Measurements from ENCODE around the gene RGS12.

The RGS12 gene

GRCh38 chr4:3292571-3293400, at the start of gene RGS12:
RGS12 (plus strand) TSS chr4:3293021; CDS start chr4:3316171, 23,150 bp downstream.
- peak; percentile 82 for DNase-seq

DNA sequence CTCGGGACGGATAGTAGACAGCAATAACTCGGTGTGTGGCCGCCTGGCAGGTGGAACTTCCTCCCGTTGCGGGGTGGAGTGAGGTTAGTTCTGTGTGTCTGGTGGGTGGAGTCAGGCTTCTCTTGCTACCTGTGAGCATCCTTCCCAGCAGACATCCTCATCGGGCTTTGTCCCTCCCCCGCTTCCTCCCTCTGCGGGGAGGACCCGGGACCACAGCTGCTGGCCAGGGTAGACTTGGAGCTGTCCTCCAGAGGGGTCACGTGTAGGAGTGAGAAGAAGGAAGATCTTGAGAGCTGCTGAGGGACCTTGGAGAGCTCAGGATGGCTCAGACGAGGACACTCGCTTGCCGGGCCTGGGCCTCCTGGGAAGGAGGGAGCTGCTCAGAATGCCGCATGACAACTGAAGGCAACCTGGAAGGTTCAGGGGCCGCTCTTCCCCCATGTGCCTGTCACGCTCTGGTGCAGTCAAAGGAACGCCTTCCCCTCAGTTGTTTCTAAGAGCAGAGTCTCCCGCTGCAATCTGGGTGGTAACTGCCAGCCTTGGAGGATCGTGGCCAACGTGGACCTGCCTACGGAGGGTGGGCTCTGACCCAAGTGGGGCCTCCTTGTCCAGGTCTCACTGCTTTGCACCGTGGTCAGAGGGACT, 49.6 kb upstream of the RGS12 start:
- no peak for DNase-seq

GRCh38 chr4:3244002-3244401, 48.8 kb upstream of the RGS12 start:
- no peak for DNase-seq

- DNase-seq = no peak
These were observed 48.1 kb upstream of the RGS12 start for GRCh38 chr4:3244747-3245146.

DNA sequence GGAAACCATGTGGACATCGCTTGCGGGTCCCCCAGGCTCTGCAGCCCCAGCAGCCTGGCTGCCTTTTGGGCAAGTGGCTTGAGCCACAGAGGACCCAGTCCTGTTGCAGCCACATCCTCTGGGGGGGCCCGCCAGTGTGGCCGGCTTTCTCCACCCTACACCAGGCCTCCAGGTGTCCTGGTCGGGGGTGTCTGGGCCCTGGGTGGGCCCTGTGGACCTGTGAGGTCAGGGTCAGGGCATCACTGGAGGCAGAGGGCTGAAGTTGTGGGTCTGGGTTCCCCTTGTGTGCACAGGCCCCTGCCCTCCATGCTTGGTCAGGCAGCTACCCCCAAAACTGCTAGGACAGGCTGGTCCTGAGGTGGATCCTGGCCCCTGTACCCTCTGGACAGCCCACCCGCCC, 47.1 kb upstream of the RGS12 start:
- DNase-seq = no peak

DNA sequence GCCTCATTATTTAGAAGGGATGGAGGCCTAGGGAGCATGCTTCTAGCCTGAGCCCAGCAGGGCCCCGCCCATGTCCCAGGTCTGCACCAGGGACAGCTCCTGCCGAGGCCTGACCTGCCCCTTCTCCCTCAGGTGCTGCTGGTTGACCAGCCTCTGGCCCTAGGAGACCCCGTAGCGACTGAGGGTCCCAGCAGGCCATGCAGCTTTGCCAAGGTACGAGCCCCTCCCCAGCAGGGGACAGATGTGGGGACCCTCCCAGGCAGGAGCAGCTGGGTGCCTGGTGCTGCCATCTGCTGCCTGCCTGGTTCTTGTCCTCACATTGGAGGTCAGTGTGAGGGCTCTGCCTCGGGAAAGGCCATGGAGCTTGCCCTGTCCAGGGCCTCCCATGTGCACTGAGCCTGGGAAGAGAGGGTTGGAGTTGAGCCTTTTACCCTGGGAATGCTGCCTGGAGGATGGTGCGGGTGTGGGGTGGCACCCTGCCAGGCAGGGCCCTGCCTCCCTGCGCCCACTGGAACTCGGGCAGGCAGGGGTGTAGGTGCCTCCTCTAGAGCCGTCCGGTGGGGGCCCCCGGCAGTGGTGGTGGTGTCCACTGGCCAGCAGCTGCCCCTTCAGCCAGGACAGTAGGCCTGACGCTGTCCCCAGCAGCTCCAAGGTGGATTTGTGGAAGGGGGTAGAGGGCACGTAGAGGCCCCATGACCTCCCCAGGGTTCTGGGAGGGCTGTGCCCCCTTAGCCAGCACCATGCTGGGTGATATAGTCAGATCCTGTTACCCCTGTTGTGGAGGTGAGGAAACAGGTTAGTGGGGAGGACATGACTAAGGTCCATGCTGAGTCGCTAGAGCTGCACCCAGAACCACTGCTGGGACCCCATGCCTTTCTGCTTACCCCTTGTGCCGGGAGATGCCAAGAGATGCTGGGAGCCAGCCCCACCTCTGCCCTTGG, 46.1 kb upstream of the RGS12 start:
- DNase-seq = no peak

DNA sequence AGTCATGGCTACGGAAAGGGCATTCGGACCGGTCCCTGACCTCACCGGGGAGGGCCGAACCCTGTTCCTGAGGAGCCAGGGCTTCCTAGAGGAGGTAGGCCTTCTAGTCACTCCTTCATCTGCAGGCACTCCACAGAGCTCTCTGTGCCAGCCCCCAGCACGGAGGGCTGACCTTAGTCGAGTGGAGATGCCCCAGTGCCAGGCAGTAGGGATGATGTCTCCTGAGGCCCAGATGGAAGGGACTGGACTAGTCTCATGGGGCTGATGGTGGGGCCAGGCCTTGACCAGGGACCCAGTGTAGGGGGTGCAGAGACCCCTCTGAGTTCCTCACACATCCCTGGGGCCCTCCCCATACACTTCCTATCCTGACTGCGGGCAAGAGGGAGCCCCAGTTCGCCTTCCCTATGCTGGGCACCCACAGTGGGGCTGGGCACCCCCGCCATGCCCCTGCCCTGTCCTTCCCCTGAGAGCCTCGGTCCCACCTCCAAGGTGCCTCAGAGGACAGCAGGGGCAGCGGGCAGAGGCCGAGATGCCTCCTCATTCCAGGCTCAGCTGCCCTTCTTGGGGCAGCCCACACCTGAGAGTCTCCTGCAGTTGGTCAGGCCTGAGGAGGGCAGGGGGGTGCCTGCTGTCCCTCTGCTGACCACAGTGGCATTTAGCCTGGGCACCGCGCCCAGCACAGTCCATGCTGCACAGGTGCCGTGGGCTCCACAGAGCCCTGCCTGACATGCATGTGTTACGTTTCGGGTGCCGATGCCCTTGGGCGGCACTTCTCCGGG, 45.2 kb upstream of the RGS12 start:
- no peak for DNase-seq

GRCh38 chr4:3248178-3248480, 44.7 kb upstream of the RGS12 start:
- no peak for DNase-seq

- no peak for DNase-seq
These were observed 43.8 kb upstream of the RGS12 start, which contains the start of gene MSANTD1 for GRCh38 chr4:3248811-3249661. MSANTD1 (plus strand) TSS chr4:3249159; CDS start chr4:3249223, 64 bp downstream.

DNA sequence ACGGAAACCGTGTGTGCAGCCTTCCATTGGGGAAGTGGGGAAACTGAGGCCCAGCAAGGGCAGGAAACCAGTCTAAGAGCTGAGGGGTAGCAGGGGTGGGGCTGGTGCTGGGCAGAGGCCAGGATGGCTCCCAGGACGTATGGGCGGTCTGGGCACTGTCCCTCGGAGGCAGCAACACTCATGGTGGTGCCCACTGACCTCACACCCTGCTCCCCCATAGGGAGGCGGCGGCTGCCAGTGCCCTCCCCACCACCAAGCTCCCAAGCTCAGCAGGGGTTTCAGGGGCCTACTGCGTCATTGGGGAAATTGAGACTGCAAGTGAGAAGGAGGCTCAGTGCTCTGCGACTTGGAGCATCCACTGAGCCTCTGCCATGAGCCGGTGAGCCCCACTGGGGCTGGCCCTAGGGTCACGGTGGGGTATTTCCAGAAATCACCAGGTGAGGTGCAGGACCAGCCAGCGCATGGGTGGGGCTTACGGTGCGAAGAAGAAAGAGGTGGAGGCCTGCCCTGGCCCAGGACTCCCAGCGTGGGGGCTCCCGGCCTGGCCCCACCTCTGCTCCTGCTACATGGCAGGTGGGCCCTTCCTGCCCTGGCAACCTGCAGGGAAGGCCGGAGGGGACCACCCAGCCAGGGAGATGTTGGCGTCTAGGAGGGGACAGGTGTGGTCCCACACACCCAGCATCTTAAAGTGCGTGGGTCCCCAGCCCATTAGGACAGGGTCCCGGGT, 42.9 kb upstream of the RGS12 start:
- DNase-seq = no peak

GRCh38 chr4:3250438-3250955, 42.3 kb upstream of the RGS12 start:
- no peak for DNase-seq

GRCh38 chr4:3250956-3251690, 41.7 kb upstream of the RGS12 start:
- no peak for DNase-seq

DNA sequence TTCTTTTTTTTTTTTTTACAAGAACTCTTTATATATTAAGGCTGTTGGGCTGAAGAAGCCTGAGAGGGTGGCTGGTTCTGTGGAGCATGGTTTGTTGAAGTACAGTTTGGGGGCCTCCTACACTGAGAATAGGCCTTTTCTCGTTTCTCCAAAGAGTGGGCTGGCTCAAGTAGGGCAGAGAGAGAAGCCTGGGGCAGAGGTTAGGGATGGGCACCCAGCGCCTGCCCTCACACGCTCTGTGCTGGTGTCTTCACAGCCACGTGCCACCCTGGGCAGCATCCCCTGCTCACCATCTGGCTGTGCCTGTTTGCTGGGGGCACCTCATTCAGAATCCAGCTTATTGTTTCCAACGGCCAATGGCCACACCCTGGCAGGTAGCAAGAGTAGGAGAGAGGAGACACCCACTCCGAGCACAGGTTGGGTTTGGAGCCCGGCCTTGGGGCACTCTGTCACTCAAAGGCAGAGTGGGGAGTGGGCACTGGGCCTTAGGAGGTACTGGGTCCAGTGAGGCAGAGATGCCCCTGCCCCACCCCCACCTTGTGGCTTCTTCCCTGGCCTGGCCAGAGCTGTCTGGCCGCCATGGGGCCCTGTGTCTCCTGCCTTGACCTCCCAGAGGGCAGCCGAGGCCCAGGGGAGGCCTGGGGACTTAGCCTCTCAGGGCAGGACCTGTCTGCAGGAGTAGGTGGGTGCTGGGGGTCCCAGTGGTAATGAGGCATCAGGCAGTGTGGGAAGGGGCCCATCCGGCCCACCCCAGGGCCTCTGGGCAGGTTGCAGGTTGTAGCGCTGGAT, 40.9 kb upstream of the RGS12 start:
- no peak for DNase-seq

GRCh38 chr4:3252480-3252828, 40.4 kb upstream of the RGS12 start:
- DNase-seq = no peak

DNA sequence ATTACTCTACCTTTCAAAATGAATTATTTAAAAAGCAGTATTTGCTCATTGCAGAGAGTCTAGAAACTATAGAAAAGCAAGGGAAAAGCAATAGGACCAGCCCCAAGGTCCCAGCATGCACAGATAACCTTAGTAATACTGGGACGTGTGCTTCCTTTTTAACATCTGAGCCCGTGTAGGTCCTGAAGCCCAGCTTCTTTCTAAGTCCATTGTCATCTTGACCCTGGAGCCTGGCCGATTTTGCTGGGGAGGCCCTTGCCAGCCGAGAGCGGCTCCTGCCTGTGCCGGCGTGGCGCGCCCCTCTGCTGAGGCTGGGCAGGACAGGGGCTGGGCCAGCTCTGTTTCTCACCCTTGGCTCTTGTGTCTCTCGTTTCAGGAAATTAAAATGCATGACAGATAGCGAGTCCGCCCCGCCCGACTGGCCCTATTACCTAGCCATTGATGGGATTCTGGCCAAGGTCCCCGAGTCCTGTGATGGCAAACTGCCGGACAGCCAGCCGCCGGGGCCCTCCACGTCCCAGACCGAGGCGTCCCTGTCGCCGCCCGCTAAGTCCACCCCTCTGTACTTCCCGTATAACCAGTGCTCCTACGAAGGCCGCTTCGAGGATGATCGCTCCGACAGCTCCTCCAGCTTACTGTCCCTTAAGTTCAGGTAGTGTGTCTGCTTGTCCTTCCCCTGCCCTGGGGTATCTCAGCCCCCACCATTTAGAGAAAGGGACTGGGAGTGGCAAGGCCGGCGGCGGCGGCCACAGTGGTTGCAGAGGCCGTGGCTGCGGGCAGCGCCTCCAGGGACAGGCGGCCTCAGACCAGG, 39.8 kb upstream of the RGS12 start:
- no peak for DNase-seq

DNA sequence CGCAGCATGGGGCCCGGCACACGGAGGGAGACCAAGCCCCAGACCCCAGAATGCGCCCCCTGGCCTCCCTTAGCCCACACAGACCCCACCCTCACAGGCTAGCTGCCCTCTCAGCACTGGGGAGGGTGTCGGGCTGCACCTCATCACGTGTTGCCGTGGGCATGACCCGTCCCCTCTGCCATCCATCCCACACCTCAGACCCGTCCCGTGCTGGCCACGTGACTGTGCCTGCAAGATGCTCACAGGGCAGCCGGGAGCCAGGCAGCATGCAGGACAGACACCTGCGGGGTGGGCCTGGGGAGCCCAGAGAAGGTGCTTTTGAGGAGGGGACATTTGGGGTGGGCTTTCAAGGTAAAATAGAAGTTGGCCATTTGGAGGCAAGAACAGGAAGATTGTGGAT, 39.0 kb upstream of the RGS12 start:
- DNase-seq = no peak

GRCh38 chr4:3254302-3255131, 38.3 kb upstream of the RGS12 start:
- DNase-seq = no peak

Data from activated effector memory CD4-positive, alpha-beta T cell treated with Interleukin-2 at 50 U/mL for 16 hours (primary cell).